K562 treated with DMSO at 1 percent for 48 hours (cell line): ENCODE results near the gene NBEAL2. TPM values are rescaled to one million over a fixed set of nuclear protein-coding genes. Genes with fewer than 3 reads are reported as not detected.

ENCODE experiments used
- total RNA-seq: library from RNA; unstranded; fragments of 300-600 nt; gene quantifications from 2 replicates; pipeline ENCODE4 v1.2.3, GENCODE V29; 2022; ENCODE audit warnings: low replicate concordance; ENCODE audit errors: extremely low read depth

The NBEAL2 gene, protein sequence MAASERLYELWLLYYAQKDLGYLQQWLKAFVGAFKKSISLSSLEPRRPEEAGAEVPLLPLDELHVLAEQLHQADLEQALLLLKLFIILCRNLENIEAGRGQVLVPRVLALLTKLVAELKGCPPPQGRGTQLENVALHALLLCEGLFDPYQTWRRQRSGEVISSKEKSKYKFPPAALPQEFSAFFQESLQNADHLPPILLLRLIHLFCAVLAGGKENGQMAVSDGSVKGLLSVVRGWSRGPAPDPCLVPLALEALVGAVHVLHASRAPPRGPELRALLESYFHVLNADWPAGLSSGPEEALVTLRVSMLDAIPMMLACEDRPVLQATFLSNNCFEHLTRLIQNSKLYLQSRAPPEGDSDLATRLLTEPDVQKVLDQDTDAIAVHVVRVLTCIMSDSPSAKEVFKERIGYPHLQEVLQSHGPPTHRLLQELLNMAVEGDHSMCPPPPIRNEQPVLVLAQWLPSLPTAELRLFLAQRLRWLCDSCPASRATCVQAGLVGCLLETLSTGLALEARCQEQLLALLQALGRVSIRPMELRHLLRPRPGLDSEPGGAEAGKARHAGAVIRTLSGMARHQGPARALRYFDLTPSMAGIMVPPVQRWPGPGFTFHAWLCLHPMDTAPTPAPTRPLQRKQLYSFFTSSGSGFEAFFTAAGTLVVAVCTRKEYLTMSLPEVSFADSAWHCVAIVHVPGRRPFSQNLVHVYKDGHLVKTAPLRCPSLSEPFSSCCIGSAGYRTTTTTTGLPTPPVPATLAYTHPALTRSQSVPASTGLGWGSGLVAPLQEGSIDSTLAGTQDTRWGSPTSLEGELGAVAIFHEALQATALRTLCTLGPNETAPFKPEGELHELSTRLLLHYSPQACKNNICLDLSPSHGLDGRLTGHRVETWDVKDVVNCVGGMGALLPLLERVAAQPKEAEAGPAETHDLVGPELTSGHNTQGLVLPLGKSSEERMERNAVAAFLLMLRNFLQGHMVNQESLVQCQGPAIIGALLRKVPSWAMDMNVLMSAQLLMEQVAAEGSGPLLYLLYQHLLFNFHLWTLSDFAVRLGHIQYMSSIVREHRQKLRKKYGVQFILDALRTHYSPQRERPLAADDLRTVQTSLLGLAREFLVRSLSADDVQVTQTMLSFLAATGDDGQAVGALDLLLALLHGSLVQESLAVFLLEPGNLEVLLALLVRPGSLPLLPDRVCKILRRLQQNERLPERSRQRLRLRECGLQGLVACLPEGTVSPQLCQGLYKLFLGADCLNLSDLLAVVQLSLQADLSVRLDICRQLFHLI (N-terminal part only)
- total RNA-seq = not detected in 2 replicates

DNA sequence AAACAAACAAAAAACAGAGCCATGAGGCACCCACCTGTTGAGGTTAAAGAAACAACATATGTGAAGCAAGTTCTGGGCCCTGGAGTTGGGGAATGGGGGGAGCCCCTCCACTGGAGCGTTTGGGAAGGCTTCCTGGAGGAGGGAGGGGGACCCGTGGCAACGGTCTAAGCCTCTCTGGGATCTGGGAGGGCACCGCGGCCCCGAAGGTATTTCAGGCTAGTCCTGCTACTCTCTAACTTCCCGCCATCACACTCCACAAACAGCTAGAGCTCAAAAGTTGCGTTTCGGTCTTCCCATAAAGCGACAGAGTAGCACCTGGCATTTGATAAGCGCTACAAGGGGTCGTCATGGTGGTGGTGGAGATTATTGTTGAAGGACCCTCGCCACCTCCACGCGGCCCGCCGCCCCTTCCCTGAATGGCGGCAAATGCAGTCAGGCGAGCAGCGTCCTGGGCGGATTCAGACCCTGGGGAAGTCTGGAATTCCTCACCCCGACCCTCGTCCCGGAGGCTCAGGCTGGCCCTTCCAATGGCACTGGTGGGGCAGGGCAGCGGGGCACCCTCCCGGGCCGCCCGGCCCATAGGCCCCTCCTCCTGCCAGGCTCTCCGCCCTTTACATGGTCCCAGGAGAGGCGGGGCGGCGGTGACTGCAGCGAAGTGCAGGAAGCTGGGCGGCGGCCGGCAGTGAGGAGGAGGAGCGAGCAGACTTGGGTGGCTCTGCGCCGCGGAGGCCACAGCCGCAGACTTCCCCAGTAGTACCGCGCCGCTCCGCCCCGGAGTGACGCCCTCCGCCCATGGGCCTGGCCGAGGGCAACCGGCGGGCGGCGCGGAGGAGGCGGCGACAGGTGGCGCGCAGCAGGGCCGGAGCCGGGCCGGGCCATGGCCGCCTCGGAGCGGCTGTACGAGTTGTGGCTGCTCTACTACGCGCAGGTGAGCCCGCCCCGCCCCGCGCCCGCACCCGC lies at the start of gene NBEAL2:
NBEAL2 (plus strand) TSS at position 682 of the 960 bp plus-strand sequence; CDS start at position 878, 196 bp downstream.

DNA sequence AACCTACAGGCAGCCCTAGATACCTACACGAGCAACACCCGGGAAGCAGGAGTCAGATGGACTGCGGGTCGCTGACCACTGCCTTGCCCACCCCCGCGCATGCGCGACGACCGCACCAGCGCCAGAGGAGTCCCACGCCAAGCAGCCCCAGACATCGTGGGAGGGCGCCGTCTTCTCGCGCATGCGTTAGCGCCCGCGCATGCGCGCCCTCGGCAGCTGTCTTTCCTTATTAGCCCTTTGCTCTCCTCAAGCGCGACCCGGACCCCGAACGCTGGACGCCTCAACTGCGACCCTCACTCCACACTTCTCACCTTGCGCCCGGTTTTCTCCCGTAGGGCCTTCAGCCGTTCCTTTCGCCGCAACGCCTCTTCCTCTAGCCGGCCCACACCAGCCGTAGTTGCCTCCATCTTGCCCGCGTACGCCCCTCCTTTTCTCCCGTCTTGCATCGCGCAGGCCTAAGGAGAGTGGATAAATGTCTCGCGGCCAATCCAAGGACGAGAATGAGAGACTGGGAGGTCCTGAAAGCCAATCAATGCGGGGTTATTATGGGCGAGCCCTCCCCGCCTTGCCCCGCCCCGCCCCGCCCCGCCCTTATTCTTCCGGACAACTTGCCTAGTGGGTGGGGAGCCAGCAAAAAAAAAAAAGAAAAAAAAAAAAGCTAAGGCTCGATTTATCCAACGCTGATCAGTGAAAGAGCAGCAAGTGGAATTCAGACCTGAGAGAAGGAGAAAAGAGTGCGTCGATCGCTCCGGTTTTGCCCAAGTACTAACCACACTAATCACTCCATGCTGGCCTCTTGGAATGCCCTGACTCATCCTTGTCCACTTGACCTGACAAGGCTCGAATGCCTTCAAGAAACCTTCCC lies 2.9 kb upstream of the NBEAL2 start, which contains the start of gene CCDC12:
CCDC12 (minus strand) TSS at position 420 of the 865 bp plus-strand sequence; CDS start at position 407, 13 bp downstream.

Other genes with a start within 250 kb of the NBEAL2 start
- gene MYL3, start 116.2 kb upstream of the NBEAL2 start, total RNA-seq = not detected in 2 replicates
- gene PTH1R, start 101.9 kb upstream of the NBEAL2 start, total RNA-seq = not detected in 2 replicates
- not detected in 2 replicates for gene CCDC12, start 2.9 kb upstream of the NBEAL2 start, total RNA-seq
- 216 TPM in 1 of 2 replicates, not detected in the other for gene SETD2, start 184.4 kb downstream of the NBEAL2 start, total RNA-seq